Endothelial cell (in vitro differentiated cells): ENCODE results near the gene UBL3. TPM values are rescaled to one million over a fixed set of nuclear protein-coding genes. Genes with fewer than 3 reads are reported as not detected.

Experiments used
- DNase-seq: peaks from one replicate; pipeline ENCODE4 v3.0.0; 2021; ENCODE audit warnings: low spot score
- H3K27ac Mint-ChIP-seq: one replicate; pipeline ENCODE4 v1.8.0; 2021; ENCODE audit warnings: mixed read lengths, inconsistent platforms; ENCODE audit not compliant: unreplicated experiment
- H3K27me3 Mint-ChIP-seq: one replicate; pipeline ENCODE4 v1.8.0; 2021; ENCODE audit warnings: mild to moderate bottlenecking, moderate library complexity, mixed read lengths, inconsistent platforms; ENCODE audit not compliant: unreplicated experiment
- H3K36me3 Mint-ChIP-seq: one replicate; pipeline ENCODE4 v1.8.0; 2021; ENCODE audit warnings: mild to moderate bottlenecking, low read depth, mixed read lengths, inconsistent platforms; ENCODE audit not compliant: unreplicated experiment
- H3K4me1 Mint-ChIP-seq: one replicate; pipeline ENCODE4 v1.8.0; 2021; ENCODE audit warnings: mild to moderate bottlenecking, mixed read lengths, inconsistent platforms; ENCODE audit not compliant: unreplicated experiment
- H3K4me3 Mint-ChIP-seq: one replicate; pipeline ENCODE4 v1.8.0; 2021; ENCODE audit warnings: mild to moderate bottlenecking, mixed read lengths, inconsistent platforms; ENCODE audit not compliant: unreplicated experiment
- H3K9me3 Mint-ChIP-seq: one replicate; pipeline ENCODE4 v1.8.0; 2021; ENCODE audit warnings: mixed read lengths, inconsistent platforms; ENCODE audit not compliant: unreplicated experiment
- CTCF ChIP-seq: fragments of 200-600 bp; sonication (generic); IDR thresholded peaks from one replicate; pipeline ENCODE4 v1.5.0; 2021; ENCODE audit warnings: antibody characterized with exemption; ENCODE audit not compliant: unreplicated experiment
- long read RNA-seq: library from polyadenylated mRNA; unstranded; transcript quantifications from one replicate; pipeline ENCODE4 v2.0.0, GENCODE V29; 2020; ENCODE audit not compliant: unreplicated experiment
- total RNA-seq: library from RNA; stranded (reverse); fragmentation: NEBNext Ultra II Directional; extraction: Animal tissue kit (Norgen Biotek cat#: 25700); gene quantifications from one replicate; pipeline ENCODE4 v1.2.1, GENCODE V29; 2021; ENCODE audit not compliant: unreplicated experiment

The UBL3 gene, protein sequence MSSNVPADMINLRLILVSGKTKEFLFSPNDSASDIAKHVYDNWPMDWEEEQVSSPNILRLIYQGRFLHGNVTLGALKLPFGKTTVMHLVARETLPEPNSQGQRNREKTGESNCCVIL
- total RNA-seq = 17.1 TPM
- long read RNA-seq, full-length matches to known transcripts = 2 of 2 reads
- long read RNA-seq, partial matches to known transcripts = 0 of 2 reads
- long read RNA-seq, other reads (novel, unspliced or antisense) = 0 of 2 reads

- peak within 1 kb of the TSS; percentile 99 for H3K27ac Mint-ChIP-seq
- H3K4me3 Mint-ChIP-seq = peak within 1 kb of the TSS; percentile 100
- H3K9me3 Mint-ChIP-seq = no peaks in the 10 kb centered on the region
- peaks cover 5% of the 10 kb centered on the region for H3K36me3 Mint-ChIP-seq
- peak; percentile 90 for DNase-seq
- peaks cover 19% of the 10 kb centered on the region for H3K4me1 Mint-ChIP-seq
- TF ChIP-seq CTCF = no peak
- peaks cover 7% of the 10 kb centered on the region for H3K27me3 Mint-ChIP-seq
Observed at GRCh38 chr13:29850213-29850898, at the start of gene UBL3. Gene UBL3, minus strand, starts transcription at chr13:29850617. Its CDS starts 1,079 bp downstream, at chr13:29849538.

DNA sequence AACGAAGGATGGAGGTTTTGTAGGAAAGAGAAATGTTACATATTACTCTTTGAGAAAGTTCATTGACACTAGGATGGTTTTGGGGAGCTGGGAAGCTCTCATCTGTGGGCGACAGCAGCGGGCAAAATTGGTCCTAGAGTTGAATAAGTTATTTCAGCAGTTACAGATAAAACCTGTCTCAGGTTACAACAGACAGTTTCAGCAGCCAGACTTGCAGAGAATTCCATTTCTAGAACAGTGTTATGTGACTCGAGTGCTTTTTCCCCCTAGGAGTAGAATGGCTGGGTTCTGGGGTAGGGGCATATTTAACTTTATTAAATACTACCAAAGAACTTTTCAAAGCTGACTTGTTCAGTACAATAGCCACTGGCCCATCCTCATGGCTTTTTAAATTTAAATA lies 46.7 kb upstream of the UBL3 start:
- H3K27me3 Mint-ChIP-seq = peaks cover 1% of the 10 kb centered on the region
- no peaks in the 10 kb centered on the region for H3K36me3 Mint-ChIP-seq
- no peak for DNase-seq
- H3K4me1 Mint-ChIP-seq = peaks cover 3% of the 10 kb centered on the region
- no peak for TF ChIP-seq CTCF
- H3K27ac Mint-ChIP-seq = no peak overlapping the region
- no peaks in the 10 kb centered on the region for H3K9me3 Mint-ChIP-seq
- no peak overlapping the region for H3K4me3 Mint-ChIP-seq

DNA sequence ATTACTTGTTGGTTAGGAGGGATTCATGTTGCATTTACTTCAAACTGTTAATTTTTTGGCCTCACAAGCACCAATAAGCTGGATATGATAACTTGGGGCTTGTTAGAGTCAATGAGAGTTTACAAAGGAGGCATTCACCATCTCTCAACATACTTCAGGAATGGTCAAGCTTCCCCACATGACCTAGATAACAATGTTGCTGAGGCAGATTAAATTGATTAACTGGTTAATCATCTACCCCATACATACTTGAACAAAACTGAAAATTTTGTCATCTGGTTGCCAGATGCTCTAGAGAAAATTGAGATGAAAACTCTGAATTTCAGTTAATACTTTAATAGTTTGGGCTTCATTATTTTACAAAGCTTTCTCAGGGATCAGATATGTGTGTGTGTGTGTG lies 43.0 kb upstream of the UBL3 start:
- H3K36me3 Mint-ChIP-seq = no peaks in the 10 kb centered on the region
- no peak overlapping the region for H3K27ac Mint-ChIP-seq
- peaks cover 5% of the 10 kb centered on the region for H3K4me1 Mint-ChIP-seq
- peaks cover 3% of the 10 kb centered on the region for H3K27me3 Mint-ChIP-seq
- no peak for TF ChIP-seq CTCF
- no peak for DNase-seq
- H3K9me3 Mint-ChIP-seq = no peaks in the 10 kb centered on the region
- no peak overlapping the region for H3K4me3 Mint-ChIP-seq

DNA sequence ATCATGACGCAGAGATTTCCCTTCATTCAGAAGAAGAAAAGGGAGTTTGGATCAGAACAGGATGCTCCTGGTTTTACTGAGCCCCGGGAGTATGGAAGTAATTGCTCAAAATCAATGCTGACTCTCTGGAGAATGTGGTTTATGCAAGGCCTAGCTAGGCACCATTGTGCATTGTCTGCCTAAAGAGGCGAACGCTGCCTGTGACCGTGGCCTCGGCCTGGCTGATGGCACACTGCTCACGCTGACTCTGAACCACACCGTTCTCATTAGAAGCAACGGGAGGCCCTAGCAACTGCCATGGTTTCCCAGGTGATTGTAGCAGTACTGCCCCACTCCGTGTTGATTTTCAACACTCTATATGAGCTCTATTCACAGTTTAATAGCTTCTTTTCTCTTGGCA lies 41.7 kb upstream of the UBL3 start:
- Mint-ChIP-seq H3K27ac (peak overlapping the region; percentile 4), H3K9me3 (no peaks in the 10 kb centered on the region), H3K4me1 (peaks cover 18% of the 10 kb centered on the region), H3K36me3 (no peaks in the 10 kb centered on the region), H3K4me3 (no peak overlapping the region), H3K27me3 (peaks cover 4% of the 10 kb centered on the region)
- no peak for TF ChIP-seq CTCF
- no peak for DNase-seq

DNA sequence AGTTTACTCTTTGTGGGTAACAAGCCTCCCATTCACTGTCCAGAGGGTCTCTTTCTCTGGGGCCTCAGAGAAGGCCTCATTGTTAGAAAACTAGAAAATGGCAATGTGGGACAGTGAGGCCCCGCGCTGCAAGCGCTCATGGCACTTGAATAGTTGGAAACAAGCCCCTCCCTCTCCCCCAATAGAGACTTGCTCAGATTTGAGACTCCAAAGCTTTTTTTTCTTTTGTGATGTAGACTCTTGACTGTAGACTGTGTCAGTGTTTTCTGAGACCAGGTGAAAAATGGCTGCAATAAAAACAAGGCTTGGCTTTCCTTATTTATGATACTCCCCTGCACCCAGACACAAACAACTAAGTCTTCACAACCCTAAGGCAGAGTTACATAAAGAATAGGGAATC lies 38.7 kb upstream of the UBL3 start:
- Mint-ChIP-seq H3K9me3 (no peaks in the 10 kb centered on the region), H3K4me3 (no peak overlapping the region), H3K36me3 (no peaks in the 10 kb centered on the region), H3K27ac (no peak overlapping the region), H3K27me3 (peaks cover 3% of the 10 kb centered on the region), H3K4me1 (peaks cover 27% of the 10 kb centered on the region)
- DNase-seq = no peak
- TF ChIP-seq CTCF = no peak
